HEK293T (cell line): ENCODE measurements around the gene SLC9C2.
"Not testable (repeated sequence)": the region's sequence is repeated elsewhere in the genome, so short reads cannot be mapped to it uniquely, and the experiment has no call there.

Experiments
- CTCF ChIA-PET: fragments of 350-600 bp; formaldehyde crosslinking; extraction: SDS; loops from one replicate; lab custom pipeline; 2021; ENCODE audit warnings: antibody characterized with exemption, inconsistent platforms; lab: Yijun Ruan, JAX
- POLR2A ChIA-PET: fragments of 350-600 bp; formaldehyde crosslinking; extraction: SDS; loops from one replicate; lab custom pipeline; 2020; ENCODE audit warnings: antibody characterized with exemption, inconsistent platforms; lab: Yijun Ruan, JAX
- DNase-seq: peaks from one replicate; pipeline ENCODE4 v3.0.0; 2012; ENCODE audit warnings: mixed read lengths; ENCODE audit errors: extremely low spot score
- ARNT ChIP-seq: fragments of 450-650 bp; IDR thresholded peaks from 2 replicates; pipeline ENCODE4 v1.6.1; 2017; ENCODE audit warnings: mild to moderate bottlenecking
- BHLHE40 ChIP-seq: fragments of 450-650 bp; IDR thresholded peaks from 2 replicates; pipeline ENCODE4 v1.6.1; 2016; ENCODE audit warnings: mild to moderate bottlenecking, moderate library complexity, borderline replicate concordance
- CTBP1 ChIP-seq: fragments of 450-650 bp; IDR thresholded peaks from 2 replicates; pipeline ENCODE4 v1.6.1; 2016; ENCODE audit warnings: borderline replicate concordance
- ELF4 ChIP-seq: fragments of 450-650 bp; IDR thresholded peaks from 2 replicates; pipeline ENCODE4 v1.6.1; 2017; ENCODE audit warnings: antibody characterized with exemption
- FOXA1 ChIP-seq: fragments of 450-650 bp; IDR thresholded peaks from 2 replicates; pipeline ENCODE4 v1.6.1; 2016; ENCODE audit warnings: mild to moderate bottlenecking
- FOXK2 ChIP-seq: fragments of 450-650 bp; IDR thresholded peaks from 2 replicates; pipeline ENCODE4 v1.6.1; 2016; ENCODE audit warnings: mild to moderate bottlenecking
- FOXM1 ChIP-seq: fragments of 450-650 bp; IDR thresholded peaks from 2 replicates; pipeline ENCODE4 v1.6.1; 2017; ENCODE audit warnings: mild to moderate bottlenecking, borderline replicate concordance
- HDGF ChIP-seq: fragments of 450-650 bp; IDR thresholded peaks from 2 replicates; pipeline ENCODE4 v1.6.1; 2017; ENCODE audit warnings: antibody characterized with exemption, borderline replicate concordance
- L3MBTL2 ChIP-seq: fragments of 450-650 bp; conservative IDR thresholded peaks from 2 replicates; pipeline ENCODE4 v1.6.1; 2016; ENCODE audit warnings: mild to moderate bottlenecking
- LEF1 ChIP-seq: fragments of 450-650 bp; IDR thresholded peaks from 2 replicates; pipeline ENCODE4 v1.6.1; 2017; ENCODE audit warnings: mild to moderate bottlenecking, borderline replicate concordance
- NFRKB ChIP-seq: fragments of 450-650 bp; IDR thresholded peaks from 2 replicates; pipeline ENCODE4 v1.6.1; 2016; ENCODE audit warnings: mild to moderate bottlenecking, moderate library complexity
- PKNOX1 ChIP-seq: fragments of 450-650 bp; IDR thresholded peaks from 2 replicates; pipeline ENCODE4 v1.6.1; 2016
- SP1 ChIP-seq: fragments of 450-650 bp; IDR thresholded peaks from 2 replicates; pipeline ENCODE4 v1.6.1; 2017
- SUZ12 ChIP-seq: fragments of 450-650 bp; IDR thresholded peaks from 2 replicates; pipeline ENCODE4 v1.6.1; 2016; ENCODE audit warnings: mild to moderate bottlenecking
- TARDBP ChIP-seq: fragments of 450-650 bp; IDR thresholded peaks from 2 replicates; pipeline ENCODE4 v1.6.1; 2016
- ZNF384 ChIP-seq: fragments of 450-650 bp; IDR thresholded peaks from 2 replicates; pipeline ENCODE4 v1.6.1; 2016

SLC9C2 gene

DNA sequence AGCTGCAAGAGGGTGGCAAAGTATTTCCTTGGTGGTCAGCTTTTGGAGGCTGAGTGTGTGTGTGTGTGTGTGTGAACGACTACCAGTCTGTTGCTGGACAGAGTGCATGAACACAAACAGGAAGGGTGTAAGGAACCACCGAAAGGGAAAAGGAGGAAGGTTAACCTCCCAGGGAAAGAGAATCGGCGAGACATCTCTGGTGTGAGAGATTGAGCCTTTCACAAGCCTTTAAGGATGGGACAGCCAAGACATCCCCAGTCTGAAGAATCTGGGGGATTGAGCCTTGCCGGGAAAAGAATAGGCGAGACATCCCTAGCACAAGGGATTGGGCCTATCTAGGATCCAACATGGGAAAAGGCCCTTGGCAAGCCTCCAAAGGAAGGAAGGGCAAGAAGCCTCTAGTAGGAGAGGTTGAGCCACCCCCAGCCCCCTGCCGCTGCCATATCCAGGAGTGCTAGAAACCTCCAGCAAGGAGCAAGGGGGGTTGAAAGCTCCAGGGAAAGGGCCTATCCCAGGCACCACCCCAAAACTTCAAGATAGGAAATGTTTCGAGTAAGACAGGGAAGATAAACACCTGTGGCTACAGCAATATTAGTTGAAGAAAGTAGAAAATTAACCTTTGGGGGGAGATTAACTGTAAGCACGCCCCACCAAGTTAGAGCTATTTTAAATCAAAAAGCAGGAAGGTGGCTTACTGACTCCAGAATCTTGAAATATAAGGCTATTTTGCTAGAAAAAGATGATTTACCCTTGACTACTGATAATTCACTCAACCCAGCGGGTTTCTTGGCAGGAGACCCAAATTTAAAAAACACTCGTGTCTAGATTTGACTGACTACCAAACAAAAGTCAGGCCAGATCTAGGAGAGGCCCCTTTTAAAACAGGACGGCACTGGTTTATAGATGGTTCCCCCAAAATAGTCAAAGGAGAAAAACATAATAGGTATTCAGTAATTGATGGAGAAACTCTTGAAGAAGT is 35.5 kb upstream of the SLC9C2 start:
- CTCF ChIA-PET = no interaction called here
- POLR2A ChIA-PET = no interaction called here
- TF ChIP-seq ELF4 (no peak), BHLHE40 (no peak), SP1 (no peak), PKNOX1 (no peak), TARDBP (no peak), ARNT (no peak), ZNF384 (no peak), FOXM1 (no peak), HDGF (no peak), CTBP1 (no peak), NFRKB (no peak), L3MBTL2 (no peak), LEF1 (no peak), FOXK2 (no peak), SUZ12 (no peak), FOXA1 (no peak)
- DNase-seq = no peak

GRCh38 chr1:173637236-173638042 is 34.6 kb upstream of the SLC9C2 start:
- DNase-seq, POLR2A ChIA-PET: not testable (repeated sequence)

DNA sequence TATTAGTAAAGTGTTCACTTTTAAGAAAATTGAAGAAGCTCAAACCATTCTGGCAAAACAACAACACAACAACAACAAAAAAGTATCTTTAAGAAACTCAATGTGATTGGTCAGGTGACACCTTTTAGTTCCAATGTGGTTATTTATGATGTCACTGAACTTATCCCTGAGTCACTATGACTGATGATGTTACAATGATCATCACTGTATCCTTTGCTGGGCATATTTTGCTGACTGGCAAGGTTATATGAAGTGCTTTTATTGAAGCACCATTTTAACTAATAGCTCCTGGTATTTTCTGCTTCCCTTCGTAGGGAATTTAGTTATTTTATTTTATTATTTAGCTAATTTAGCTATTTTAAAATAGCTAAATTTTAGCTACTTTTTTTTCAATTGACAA is 32.2 kb upstream of the SLC9C2 start, which contains the start of gene TEX50:
Gene TEX50 (plus strand): TSS at position 223 of the 400 bp plus-strand sequence. CDS start 184 bp downstream, outside the sequence.
- POLR2A ChIA-PET = no interaction called here
- no peak for TF ChIP-seq PKNOX1
- TF ChIP-seq ZNF384 = no peak
- TF ChIP-seq ARNT = no peak
- no peak for TF ChIP-seq FOXM1
- TF ChIP-seq CTBP1 = no peak
- TF ChIP-seq FOXA1 = no peak
- no peak for TF ChIP-seq BHLHE40
- TF ChIP-seq L3MBTL2 = no peak
- TF ChIP-seq NFRKB = no peak
- no peak for TF ChIP-seq SUZ12
- TF ChIP-seq TARDBP = no peak
- TF ChIP-seq FOXK2 = no peak
- no peak for TF ChIP-seq ELF4
- no peak for TF ChIP-seq HDGF
- TF ChIP-seq SP1 = no peak
- no peak for TF ChIP-seq LEF1
- no peak for DNase-seq
- CTCF ChIA-PET = no interaction called here

More at GRCh38 chr1:173637236-173638042, 34.6 kb upstream of the SLC9C2 start:
- CTCF ChIA-PET = not testable (repeated sequence)

DNA sequence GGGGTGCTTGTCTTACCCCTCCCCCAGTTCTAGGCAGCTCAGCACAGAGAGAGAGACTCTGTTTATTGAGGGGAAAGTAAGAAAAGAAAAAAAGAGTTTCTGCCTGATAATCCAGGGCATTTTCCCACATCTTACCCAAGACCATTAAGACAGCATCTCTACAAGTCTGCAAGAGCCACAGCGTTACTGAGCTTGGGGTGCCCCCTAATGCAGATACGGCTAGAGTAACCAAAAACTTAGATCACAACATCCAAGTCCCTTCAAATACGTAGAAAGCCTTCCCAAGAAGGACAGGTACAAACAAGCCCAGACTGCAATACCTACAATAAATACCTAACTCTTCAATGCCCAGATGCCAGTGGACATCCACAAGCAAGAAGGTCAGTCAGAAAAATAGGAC is 26.0 kb upstream of the SLC9C2 start:
- no peak for DNase-seq
- CTCF ChIA-PET = no interaction called here

GRCh38 chr1:173627269-173627668 is 24.4 kb upstream of the SLC9C2 start:
- ChIA-PET POLR2A (no interaction called here), CTCF (no interaction called here)
- DNase-seq = no peak
- TF ChIP-seq ARNT (no peak), PKNOX1 (no peak), FOXM1 (no peak), L3MBTL2 (no peak), HDGF (no peak), ZNF384 (no peak), BHLHE40 (no peak), SUZ12 (no peak), FOXA1 (no peak), FOXK2 (no peak), SP1 (no peak)

More for the DNA sequence above, 26.0 kb upstream of the SLC9C2 start:
- POLR2A ChIA-PET = no interaction called here
- TF ChIP-seq LEF1 = no peak
- TF ChIP-seq FOXA1 = no peak
- TF ChIP-seq L3MBTL2 = no peak
- TF ChIP-seq SUZ12 = no peak
- TF ChIP-seq NFRKB = no peak
- TF ChIP-seq FOXM1 = no peak
- TF ChIP-seq ARNT = no peak
- TF ChIP-seq ZNF384 = no peak
- no peak for TF ChIP-seq CTBP1
- no peak for TF ChIP-seq ELF4
- no peak for TF ChIP-seq BHLHE40
- no peak for TF ChIP-seq SP1
- TF ChIP-seq TARDBP = no peak
- no peak for TF ChIP-seq HDGF
- no peak for TF ChIP-seq PKNOX1
- no peak for TF ChIP-seq FOXK2
